Activated CD4-positive, alpha-beta T cell treated with anti-CD3 and anti-CD28 coated beads for 24 hours (primary cell): ENCODE measurements around the gene PDILT.

Source experiments
- DNase-seq, 2 donors: peaks; one replicate each; pipeline ENCODE4 v3.0.0-alpha.2; 2020; ENCODE audit warnings: low read depth in 2 of 2

PDILT gene

GRCh38 chr16:20363191-20363590 is 41.3 kb downstream of the PDILT start:
- no peak for DNase-seq

GRCh38 chr16:20359997-20360396 is 44.5 kb downstream of the PDILT start:
- no peak for DNase-seq

DNA sequence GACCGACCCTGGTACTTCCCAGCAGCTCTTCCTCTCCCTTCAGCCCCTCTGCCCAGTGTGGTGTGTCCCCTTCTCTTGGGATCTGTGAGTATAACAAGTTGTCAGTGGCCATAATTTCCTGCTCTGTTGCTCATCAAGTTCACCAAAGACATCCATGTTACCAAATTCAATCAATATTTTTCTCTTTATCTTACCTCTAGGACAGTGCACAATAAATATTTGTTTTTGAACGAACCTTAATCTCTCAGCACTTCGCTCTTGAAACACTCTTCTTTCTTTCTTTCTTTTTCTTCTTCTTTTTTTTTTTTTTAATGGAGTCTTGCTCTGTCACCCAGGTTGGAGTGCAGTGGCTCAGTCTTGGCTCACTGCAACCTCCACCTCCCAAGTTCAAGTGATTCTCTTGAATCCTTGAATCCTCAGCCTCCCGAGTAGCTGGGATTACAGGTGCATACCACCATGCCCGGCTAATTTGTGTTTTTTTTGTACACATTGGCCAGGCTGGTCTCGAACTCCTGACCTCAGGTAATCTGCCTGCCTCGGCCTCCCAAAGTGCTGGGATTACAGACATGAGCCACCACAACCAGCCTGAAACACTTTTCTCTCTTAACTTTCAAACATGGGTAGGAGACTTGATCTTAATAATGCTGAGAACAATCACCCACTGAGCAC is 49.3 kb downstream of the PDILT start:
- no peak for DNase-seq

DNA sequence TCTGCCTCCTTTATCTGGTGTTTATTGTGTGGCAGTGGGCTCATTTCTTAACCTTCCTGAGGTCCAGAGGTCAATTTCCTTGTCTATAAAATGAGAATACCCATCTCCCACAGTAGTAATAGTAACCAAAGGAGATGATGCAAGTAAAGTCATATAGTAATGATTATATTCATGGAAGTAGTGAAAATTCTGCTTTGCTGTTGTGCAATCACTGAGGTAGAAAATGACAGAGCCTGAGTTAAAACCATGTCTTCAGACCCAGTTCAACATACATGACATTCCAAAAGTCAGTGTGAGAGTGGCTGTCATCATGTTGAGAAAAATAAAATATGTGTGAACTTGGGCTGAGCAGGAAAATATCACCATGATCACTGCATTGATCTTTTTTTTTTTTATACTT is 51.2 kb downstream of the PDILT start:
- DNase-seq, result no peak

- no peak for DNase-seq
These were observed 51.9 kb downstream of the PDILT start, which contains the start of gene UMOD for GRCh38 chr16:20352615-20353014. UMOD (minus strand) TSS chr16:20352715; CDS start chr16:20350737, 1,978 bp downstream.

DNA sequence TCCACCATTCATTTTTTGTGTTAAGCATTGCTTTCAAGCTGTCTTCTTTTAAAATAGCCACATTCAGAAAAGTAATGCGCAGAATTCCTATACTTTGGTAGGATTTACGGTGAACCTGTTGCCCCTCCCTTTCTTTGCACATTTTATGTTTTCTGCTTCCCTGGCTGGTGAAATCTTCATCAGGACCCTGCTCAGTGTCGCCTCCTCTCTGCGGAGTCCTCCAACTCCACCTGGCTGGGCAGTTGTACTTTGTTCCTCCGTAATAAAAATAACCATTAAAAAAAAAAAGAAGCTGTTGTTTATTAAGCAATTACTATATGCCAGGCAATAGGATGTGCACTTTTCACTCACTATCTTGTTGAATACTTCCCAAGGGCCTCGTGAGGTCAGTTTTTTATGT is 54.9 kb downstream of the PDILT start:
- no peak for DNase-seq

- no peak for DNase-seq
These were observed 56.0 kb downstream of the PDILT start for GRCh38 chr16:20348365-20349185.

- no peak for DNase-seq
These were observed 56.7 kb downstream of the PDILT start for GRCh38 chr16:20347666-20348364.

DNA sequence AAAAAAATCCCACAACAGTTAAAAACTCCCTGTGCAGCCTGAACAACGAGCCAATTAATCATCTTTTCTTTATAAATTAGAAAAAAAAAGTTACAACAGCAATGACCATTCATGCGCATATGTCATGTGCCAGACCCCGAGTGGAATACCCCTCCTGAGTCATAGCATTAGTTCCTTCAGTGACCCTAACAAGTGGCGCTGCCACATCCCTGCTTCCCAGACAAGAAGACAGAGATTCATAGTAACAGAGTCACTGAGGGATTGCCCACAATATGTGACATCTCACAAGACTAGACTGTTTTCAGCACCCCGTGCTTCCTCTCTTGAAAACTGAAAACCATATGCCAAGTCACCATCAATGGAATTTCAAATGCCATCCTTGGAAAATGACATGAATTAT is 59.9 kb downstream of the PDILT start:
- DNase-seq, result no peak

GRCh38 chr16:20339744-20340143 is 64.8 kb downstream of the PDILT start:
- DNase-seq, result no peak

GRCh38 chr16:20336955-20337354 is 67.6 kb downstream of the PDILT start:
- no peak for DNase-seq

GRCh38 chr16:20334396-20334795 is 70.1 kb downstream of the PDILT start:
- no peak for DNase-seq

DNA sequence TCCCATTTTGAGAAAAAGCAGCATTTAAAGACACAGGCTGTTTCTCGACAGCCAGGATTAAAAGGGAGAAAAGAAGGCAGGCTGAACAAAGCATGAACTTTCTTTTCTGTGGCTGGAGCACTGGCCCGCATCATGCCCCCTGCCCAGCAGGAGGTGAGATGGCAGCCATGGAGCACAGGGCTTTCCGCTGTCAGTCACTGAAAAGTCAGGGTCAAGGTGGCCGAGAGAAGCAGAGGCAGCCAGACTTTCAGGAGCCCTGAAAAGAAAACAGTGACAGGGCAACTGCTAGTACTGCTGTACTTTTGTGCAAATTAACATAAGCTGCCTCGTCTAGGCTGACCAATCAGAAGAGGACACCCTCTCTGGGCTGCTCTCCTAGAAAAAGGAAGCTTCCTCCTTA is 71.4 kb downstream of the PDILT start:
- no peak for DNase-seq

GRCh38 chr16:20332411-20332810 is 72.1 kb downstream of the PDILT start:
- DNase-seq, result no peak

DNA sequence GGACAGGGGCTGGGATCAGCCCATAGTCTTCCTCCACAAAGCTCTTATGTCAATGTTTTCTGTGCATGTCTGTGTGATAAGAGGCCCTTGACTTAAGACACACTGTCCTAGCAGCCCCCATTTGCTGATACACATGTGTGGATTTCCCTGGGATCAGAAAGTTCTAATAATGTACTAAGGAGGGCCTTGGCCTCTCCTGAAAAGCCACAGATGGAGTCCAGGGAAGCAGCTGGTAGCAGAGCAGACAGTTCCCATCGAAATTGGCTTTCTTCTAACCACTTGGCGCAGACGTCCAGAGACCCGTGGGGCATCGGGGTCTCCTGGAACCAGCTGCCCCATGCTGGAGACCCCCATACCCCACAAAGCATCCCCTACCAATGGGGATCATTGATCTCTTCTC is 72.9 kb downstream of the PDILT start:
- DNase-seq, result no peak

GRCh38 chr16:20329392-20330138 is 75.0 kb downstream of the PDILT start:
- DNase-seq, result no peak

DNA sequence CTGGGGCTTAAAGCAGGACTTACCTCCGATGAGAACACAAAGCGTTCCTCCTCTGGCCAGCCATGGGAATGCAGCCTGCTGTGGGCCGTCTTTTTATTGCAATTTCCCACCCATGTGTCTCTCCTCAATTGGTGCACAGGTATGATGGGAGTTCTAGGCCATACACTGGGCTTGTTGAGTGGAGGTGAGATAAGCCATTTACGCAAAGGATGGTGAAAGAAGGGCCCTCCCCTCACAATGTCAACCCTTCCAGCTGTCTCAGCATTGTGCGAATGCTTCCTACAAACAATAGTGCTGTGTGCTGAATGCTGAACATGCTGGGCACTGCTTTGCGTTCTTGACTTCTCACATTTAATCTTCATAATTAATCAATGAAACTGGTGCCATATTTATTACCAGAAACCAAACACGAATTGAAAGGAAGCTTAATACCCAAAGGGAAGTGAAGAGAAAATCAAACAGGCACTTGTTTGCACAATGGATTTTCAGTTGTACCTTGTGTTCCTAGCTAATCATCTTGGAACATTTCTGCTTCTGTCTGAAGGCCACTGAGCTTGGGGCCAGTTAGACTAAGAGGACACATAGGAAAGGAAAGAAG is 77.0 kb downstream of the PDILT start, which contains the start of gene GP2:
Gene GP2 (minus strand): TSS at position 70 of the 598 bp plus-strand sequence. CDS start 1,082 bp downstream, outside the sequence.
- DNase-seq, result no peak

- no peak for DNase-seq
These were observed 78.2 kb downstream of the PDILT start for GRCh38 chr16:20326321-20326720.

- DNase-seq, result no peak
These were observed 79.5 kb downstream of the PDILT start for GRCh38 chr16:20325005-20325404.

DNA sequence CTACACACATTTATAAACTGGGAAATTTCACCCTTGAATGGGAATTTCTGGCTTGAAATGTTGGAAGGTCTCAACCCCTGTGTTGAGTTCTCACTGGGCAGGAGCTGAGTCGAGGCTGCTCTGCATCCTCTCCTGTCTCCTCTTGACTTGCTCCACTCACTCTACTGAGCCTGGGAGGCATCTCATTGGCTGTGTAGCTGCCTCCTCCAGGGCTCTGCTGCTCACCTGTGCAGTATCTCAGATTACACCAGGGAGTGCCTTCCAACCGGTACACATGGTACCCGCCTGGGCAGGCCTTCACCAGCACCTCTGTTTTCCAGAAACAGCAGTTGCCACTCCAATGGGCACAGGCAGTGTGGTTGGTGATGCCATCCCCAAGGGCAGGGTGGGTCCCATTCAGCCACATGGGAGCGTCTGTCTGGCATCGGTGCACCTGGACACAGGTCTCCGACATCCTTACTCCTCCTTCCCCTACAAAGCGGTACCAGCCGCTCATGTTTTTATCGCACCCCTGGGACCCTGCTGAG is 80.9 kb downstream of the PDILT start:
- no peak for DNase-seq

DNA sequence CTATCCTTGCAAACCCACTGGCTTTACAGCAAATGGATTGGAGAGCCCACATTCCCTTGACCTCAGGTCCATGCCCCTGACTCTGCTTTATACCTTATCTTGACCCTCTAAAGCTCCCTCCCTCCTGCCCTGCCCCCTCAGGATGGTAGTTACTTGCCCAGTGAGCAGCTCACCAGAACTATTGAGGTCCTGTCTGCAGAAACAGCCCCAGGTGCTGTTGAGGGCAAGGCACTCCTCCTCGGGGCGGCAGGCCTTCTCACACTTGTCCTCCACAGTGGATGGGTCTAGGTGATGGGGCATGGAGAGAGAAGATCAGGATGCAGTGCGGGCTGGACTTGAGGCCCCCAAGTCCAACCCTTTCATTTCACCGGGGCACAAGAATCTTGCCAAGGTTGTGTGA is 81.8 kb downstream of the PDILT start:
- no peak for DNase-seq
